ENCODE results near the gene HECW1.
"Not testable (repeated sequence)": the region's sequence is repeated elsewhere in the genome, so short reads cannot be mapped to it uniquely, and the experiment has no call there.

The HECW1 gene

GRCh38 chr7:43124388-43124787 is 11.9 kb downstream of the HECW1 start:
- H3K4me1 ChIP-seq (ENCODE audit: control insufficient read depth, insufficient read depth, low read length) = peaks cover 8% of the 10 kb centered on the region
- peaks cover 2% of the 10 kb centered on the region; the same call in 1 of the 2 replicates for H3K36me3 ChIP-seq (ENCODE audit: control insufficient read depth, insufficient read depth, low read length)

GRCh38 chr7:43130347-43130746 is 17.9 kb downstream of the HECW1 start:
- Histone ChIP-seq H3K4me3 (ENCODE audit: low read depth, low read length) (no peak overlapping the region), H3K9ac (ENCODE audit: low read depth, low read length) (no peak overlapping the region), H3K4me1 (ENCODE audit: control insufficient read depth, insufficient read depth, low read length) (peaks cover 20% of the 10 kb centered on the region), H3K27me3 (ENCODE audit: control insufficient read depth, insufficient read depth, low read length) (no peaks in the 10 kb centered on the region), H3K9me3 (ENCODE audit: control insufficient read depth, insufficient read depth, low read length) (no peaks in the 10 kb centered on the region), H3K27ac (ENCODE audit: low read depth, low read length) (no peak overlapping the region), H3K36me3 (ENCODE audit: control insufficient read depth, insufficient read depth, low read length) (no peaks in the 10 kb centered on the region)

More at GRCh38 chr7:43124388-43124787, 11.9 kb downstream of the HECW1 start:
- Histone ChIP-seq H3K9me3 (ENCODE audit: control insufficient read depth, insufficient read depth, low read length) (no peaks in the 10 kb centered on the region), H3K4me3 (ENCODE audit: low read depth, low read length) (no peak overlapping the region), H3K27ac (ENCODE audit: low read depth, low read length) (no peak overlapping the region), H3K9ac (ENCODE audit: low read depth, low read length) (no peak overlapping the region), H3K27me3 (ENCODE audit: control insufficient read depth, insufficient read depth, low read length) (no peaks in the 10 kb centered on the region)

GRCh38 chr7:43135129-43135528 is 22.7 kb downstream of the HECW1 start:
- Histone ChIP-seq H3K4me1 (ENCODE audit: control insufficient read depth, insufficient read depth, low read length) (peaks cover 64% of the 10 kb centered on the region), H3K4me3 (ENCODE audit: low read depth, low read length) (no peak overlapping the region), H3K9me3 (ENCODE audit: control insufficient read depth, insufficient read depth, low read length) (no peaks in the 10 kb centered on the region)

GRCh38 chr7:43136064-43136463 is 23.6 kb downstream of the HECW1 start:
- no peaks in the 10 kb centered on the region for H3K36me3 ChIP-seq (ENCODE audit: control insufficient read depth, insufficient read depth, low read length)
- H3K4me1 ChIP-seq (ENCODE audit: control insufficient read depth, insufficient read depth, low read length) = peaks cover 72% of the 10 kb centered on the region
- H3K27ac ChIP-seq (ENCODE audit: low read depth, low read length) = no peak overlapping the region
- no peaks in the 10 kb centered on the region for H3K9me3 ChIP-seq (ENCODE audit: control insufficient read depth, insufficient read depth, low read length)
- no peaks in the 10 kb centered on the region for H3K27me3 ChIP-seq (ENCODE audit: control insufficient read depth, insufficient read depth, low read length)
- H3K4me3 ChIP-seq (ENCODE audit: low read depth, low read length) = no peak overlapping the region
- H3K9ac ChIP-seq (ENCODE audit: low read depth, low read length) = no peak overlapping the region

More at GRCh38 chr7:43135129-43135528, 22.7 kb downstream of the HECW1 start:
- no peak overlapping the region; the same call in 1 of the 2 replicates for H3K9ac ChIP-seq (ENCODE audit: low read depth, low read length)
- H3K27ac ChIP-seq (ENCODE audit: low read depth, low read length) = peak overlapping the region; percentile 73
- H3K36me3 ChIP-seq (ENCODE audit: control insufficient read depth, insufficient read depth, low read length) = no peaks in the 10 kb centered on the region
- no peaks in the 10 kb centered on the region for H3K27me3 ChIP-seq (ENCODE audit: control insufficient read depth, insufficient read depth, low read length)

GRCh38 chr7:43137121-43137744 is 24.8 kb downstream of the HECW1 start:
- not testable (repeated sequence) for H3K36me3 ChIP-seq (ENCODE audit: control insufficient read depth, insufficient read depth, low read length); H3K27me3 ChIP-seq (ENCODE audit: control insufficient read depth, insufficient read depth, low read length); H3K9ac ChIP-seq (ENCODE audit: low read depth, low read length); H3K9me3 ChIP-seq (ENCODE audit: control insufficient read depth, insufficient read depth, low read length); H3K4me3 ChIP-seq (ENCODE audit: low read depth, low read length); H3K27ac ChIP-seq (ENCODE audit: low read depth, low read length)
- peaks cover 66% of the 10 kb centered on the region for H3K4me1 ChIP-seq (ENCODE audit: control insufficient read depth, insufficient read depth, low read length)

GRCh38 chr7:43137811-43138210 is 25.4 kb downstream of the HECW1 start:
- H3K9ac ChIP-seq (ENCODE audit: low read depth, low read length) = no peak overlapping the region

GRCh38 chr7:43138710-43139109 is 26.3 kb downstream of the HECW1 start:
- Histone ChIP-seq H3K27ac (ENCODE audit: low read depth, low read length) (peak overlapping the region; percentile 92), H3K36me3 (ENCODE audit: control insufficient read depth, insufficient read depth, low read length) (no peaks in the 10 kb centered on the region), H3K4me1 (ENCODE audit: control insufficient read depth, insufficient read depth, low read length) (peaks cover 59% of the 10 kb centered on the region), H3K9ac (ENCODE audit: low read depth, low read length) (peak overlapping the region; percentile 13; the same call in 1 of the 2 replicates), H3K9me3 (ENCODE audit: control insufficient read depth, insufficient read depth, low read length) (no peaks in the 10 kb centered on the region), H3K27me3 (ENCODE audit: control insufficient read depth, insufficient read depth, low read length) (no peaks in the 10 kb centered on the region), H3K4me3 (ENCODE audit: low read depth, low read length) (no peak overlapping the region)

More at GRCh38 chr7:43137811-43138210, 25.4 kb downstream of the HECW1 start:
- H3K4me3 ChIP-seq (ENCODE audit: low read depth, low read length) = no peak overlapping the region
- H3K4me1 ChIP-seq (ENCODE audit: control insufficient read depth, insufficient read depth, low read length) = peaks cover 60% of the 10 kb centered on the region
- H3K36me3 ChIP-seq (ENCODE audit: control insufficient read depth, insufficient read depth, low read length) = no peaks in the 10 kb centered on the region
- H3K9me3 ChIP-seq (ENCODE audit: control insufficient read depth, insufficient read depth, low read length) = no peaks in the 10 kb centered on the region
- H3K27me3 ChIP-seq (ENCODE audit: control insufficient read depth, insufficient read depth, low read length) = no peaks in the 10 kb centered on the region
- H3K27ac ChIP-seq (ENCODE audit: low read depth, low read length) = no peak overlapping the region

GRCh38 chr7:43139137-43139536 is 26.7 kb downstream of the HECW1 start:
- peaks cover 59% of the 10 kb centered on the region for H3K4me1 ChIP-seq (ENCODE audit: control insufficient read depth, insufficient read depth, low read length)
- no peaks in the 10 kb centered on the region for H3K27me3 ChIP-seq (ENCODE audit: control insufficient read depth, insufficient read depth, low read length)
- H3K4me3 ChIP-seq (ENCODE audit: low read depth, low read length) = no peak overlapping the region
- no peaks in the 10 kb centered on the region for H3K9me3 ChIP-seq (ENCODE audit: control insufficient read depth, insufficient read depth, low read length)
- peak overlapping the region; percentile 13; the same call in 1 of the 2 replicates for H3K9ac ChIP-seq (ENCODE audit: low read depth, low read length)
- H3K27ac ChIP-seq (ENCODE audit: low read depth, low read length) = peak overlapping the region; percentile 92
- no peaks in the 10 kb centered on the region for H3K36me3 ChIP-seq (ENCODE audit: control insufficient read depth, insufficient read depth, low read length)

- peaks cover 54% of the 10 kb centered on the region for H3K4me1 ChIP-seq (ENCODE audit: control insufficient read depth, insufficient read depth, low read length)
Observed at GRCh38 chr7:43140186-43140585, 27.7 kb downstream of the HECW1 start.

GRCh38 chr7:43141091-43141490 is 28.6 kb downstream of the HECW1 start:
- Histone ChIP-seq H3K27me3 (ENCODE audit: control insufficient read depth, insufficient read depth, low read length) (no peaks in the 10 kb centered on the region), H3K9me3 (ENCODE audit: control insufficient read depth, insufficient read depth, low read length) (no peaks in the 10 kb centered on the region), H3K4me3 (ENCODE audit: low read depth, low read length) (no peak overlapping the region), H3K27ac (ENCODE audit: low read depth, low read length) (peak overlapping the region; percentile 77), H3K9ac (ENCODE audit: low read depth, low read length) (no peak overlapping the region), H3K36me3 (ENCODE audit: control insufficient read depth, insufficient read depth, low read length) (no peaks in the 10 kb centered on the region), H3K4me1 (ENCODE audit: control insufficient read depth, insufficient read depth, low read length) (peaks cover 44% of the 10 kb centered on the region)

More at GRCh38 chr7:43140186-43140585, 27.7 kb downstream of the HECW1 start:
- Histone ChIP-seq H3K9ac (ENCODE audit: low read depth, low read length) (no peak overlapping the region), H3K27ac (ENCODE audit: low read depth, low read length) (peak overlapping the region; percentile 77), H3K36me3 (ENCODE audit: control insufficient read depth, insufficient read depth, low read length) (no peaks in the 10 kb centered on the region), H3K27me3 (ENCODE audit: control insufficient read depth, insufficient read depth, low read length) (no peaks in the 10 kb centered on the region), H3K4me3 (ENCODE audit: low read depth, low read length) (no peak overlapping the region), H3K9me3 (ENCODE audit: control insufficient read depth, insufficient read depth, low read length) (no peaks in the 10 kb centered on the region)

- no peak overlapping the region for H3K27ac ChIP-seq (ENCODE audit: low read depth, low read length)
- H3K4me1 ChIP-seq (ENCODE audit: control insufficient read depth, insufficient read depth, low read length) = peaks cover 32% of the 10 kb centered on the region
- no peaks in the 10 kb centered on the region for H3K36me3 ChIP-seq (ENCODE audit: control insufficient read depth, insufficient read depth, low read length)
- no peaks in the 10 kb centered on the region for H3K9me3 ChIP-seq (ENCODE audit: control insufficient read depth, insufficient read depth, low read length)
- H3K27me3 ChIP-seq (ENCODE audit: control insufficient read depth, insufficient read depth, low read length) = no peaks in the 10 kb centered on the region
- no peak overlapping the region for H3K9ac ChIP-seq (ENCODE audit: low read depth, low read length)
- H3K4me3 ChIP-seq (ENCODE audit: low read depth, low read length) = no peak overlapping the region
Observed at GRCh38 chr7:43142703-43143102, 30.3 kb downstream of the HECW1 start.
